HG02678 (cell line): Measurements from ENCODE around the gene DCLRE1B.

Experiments
- ATAC-seq: cut with Tn5 transposase; IDR thresholded peaks from one replicate; pipeline ENCODE4 v1.9.1; 2021; ENCODE audit warnings: mild to moderate bottlenecking, moderate library complexity; ENCODE audit not compliant: unreplicated experiment

The DCLRE1B gene

GRCh38 chr1:113918243-113918642 lies 13.1 kb downstream of the DCLRE1B start:
- no peak for ATAC-seq

DNA sequence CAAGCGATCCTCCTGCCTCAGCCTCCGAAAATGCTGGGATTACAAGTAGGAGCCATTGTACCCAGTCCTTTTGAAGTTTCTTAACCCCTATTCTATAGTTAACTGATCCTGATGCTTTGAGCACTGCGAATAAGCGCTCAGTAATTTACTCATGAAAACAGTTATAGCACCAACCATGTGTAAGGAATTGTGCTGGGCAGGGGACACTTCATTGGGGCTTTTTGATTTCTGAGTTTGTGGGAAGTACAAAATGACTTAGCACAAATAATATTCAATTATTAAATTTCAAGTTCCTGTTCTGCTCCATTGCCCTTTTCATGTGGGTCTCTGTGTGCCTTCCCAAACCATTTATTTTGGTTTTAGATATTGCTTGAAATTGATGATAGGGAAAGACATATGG lies 17.8 kb downstream of the DCLRE1B start:
- ATAC-seq, result no peak

DNA sequence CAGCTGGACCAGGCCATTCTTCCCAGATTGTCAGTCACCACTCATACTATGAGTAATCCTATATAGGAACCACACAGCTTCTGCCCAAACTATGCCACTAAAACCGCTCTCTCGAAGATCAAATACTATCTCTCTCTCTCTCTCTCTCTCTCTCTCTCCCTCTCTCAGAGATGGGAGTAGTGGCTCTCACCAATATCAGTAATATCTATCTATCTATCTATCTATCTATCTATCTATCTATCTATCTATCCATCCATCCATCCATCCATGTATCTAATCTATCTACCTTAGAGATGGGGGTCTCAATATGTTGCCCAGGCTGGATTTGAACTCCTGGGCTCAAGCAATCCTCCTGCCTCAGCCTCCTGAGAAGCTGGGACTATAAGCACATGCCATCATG lies 19.3 kb downstream of the DCLRE1B start:
- no peak for ATAC-seq

DNA sequence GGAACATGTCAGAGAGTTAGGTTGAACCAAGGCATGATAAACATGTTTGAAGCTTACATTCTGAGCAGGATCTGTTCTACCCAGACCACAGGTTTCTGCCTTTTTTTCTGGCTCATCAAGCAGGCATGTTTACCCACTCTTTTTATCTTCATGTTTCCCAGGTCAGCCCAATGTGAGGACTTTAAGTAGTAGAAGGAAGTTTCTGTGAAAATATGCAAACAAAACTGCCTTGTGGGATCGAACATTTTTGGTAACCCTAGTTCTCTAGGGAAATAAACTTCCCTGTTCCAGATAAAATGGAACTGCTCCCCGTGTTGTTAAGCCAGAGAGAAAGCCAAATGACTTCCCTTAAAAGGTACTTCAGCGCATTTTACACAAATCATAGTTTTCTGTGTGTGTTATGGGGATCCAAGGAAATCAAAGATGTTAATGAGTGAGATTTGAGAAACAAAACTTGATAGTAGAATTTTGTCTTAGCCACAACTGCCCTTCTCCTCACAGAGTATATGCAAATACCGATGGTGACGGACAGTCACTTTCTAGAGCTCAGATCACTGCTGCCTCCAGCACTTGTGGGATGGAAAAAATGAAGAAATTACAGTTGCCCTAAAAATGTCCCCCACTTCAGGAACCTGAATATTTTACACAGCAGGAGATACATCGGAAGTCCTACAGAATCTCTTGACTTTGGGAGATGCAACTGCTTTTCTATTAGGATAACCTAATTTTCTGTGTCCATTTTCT lies 23.2 kb downstream of the DCLRE1B start:
- ATAC-seq, result peak; percentile 32

GRCh38 chr1:113928941-113929749 lies 24.0 kb downstream of the DCLRE1B start, which contains the start of gene HIPK1:
HIPK1 (plus strand) TSS chr1:113929324.
- peak; percentile 64 for ATAC-seq

- ATAC-seq, result peak; percentile 31
These were observed 24.8 kb downstream of the DCLRE1B start for GRCh38 chr1:113929750-113930498.

GRCh38 chr1:113930499-113931161 lies 25.5 kb downstream of the DCLRE1B start:
- ATAC-seq, result peak; percentile 30

- no peak for ATAC-seq
These were observed 26.3 kb downstream of the DCLRE1B start for GRCh38 chr1:113931451-113931851.

DNA sequence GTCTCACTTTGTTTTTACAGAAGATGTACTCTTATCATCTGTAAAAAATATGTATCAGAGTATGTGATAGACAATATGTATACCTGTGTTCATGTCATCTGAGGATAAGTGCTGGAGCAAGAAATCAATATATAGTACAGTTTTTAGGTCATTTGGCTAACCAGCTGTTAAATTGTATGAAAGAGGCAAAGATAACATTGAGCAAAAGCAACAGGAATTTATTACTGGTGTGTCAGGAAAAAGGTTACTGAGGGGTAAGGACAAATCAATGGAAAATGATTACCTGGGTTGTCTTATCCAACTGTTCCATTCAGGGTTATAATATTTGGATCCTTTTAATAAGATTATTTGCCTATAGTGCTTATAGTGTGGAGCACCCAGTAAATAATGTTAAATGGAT lies 28.9 kb downstream of the DCLRE1B start:
- ATAC-seq, result no peak

- no peak for ATAC-seq
These were observed 29.5 kb downstream of the DCLRE1B start for GRCh38 chr1:113934511-113935055.

- ATAC-seq, result no peak
These were observed 30.1 kb downstream of the DCLRE1B start for GRCh38 chr1:113935176-113935575.

DNA sequence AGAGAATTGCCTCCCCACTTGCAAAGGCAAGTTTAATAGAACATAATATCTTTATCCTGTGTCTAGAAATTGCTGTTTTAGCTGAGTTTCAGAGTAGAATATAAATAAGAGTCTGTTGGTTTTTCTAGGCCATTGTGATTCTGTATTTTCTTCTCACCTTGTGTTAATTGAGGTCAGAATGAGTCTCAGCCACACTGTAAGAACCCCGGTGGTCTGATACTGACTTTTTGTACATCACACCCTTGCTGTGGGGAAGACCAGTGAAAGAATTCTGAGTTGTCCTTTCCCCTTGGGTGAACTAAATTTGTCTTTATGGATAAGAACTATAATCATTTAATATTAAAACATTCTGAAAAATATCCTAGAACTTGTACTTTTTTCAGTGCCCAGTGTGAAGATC lies 30.8 kb downstream of the DCLRE1B start:
- no peak for ATAC-seq

- no peak for ATAC-seq
These were observed 32.0 kb downstream of the DCLRE1B start for GRCh38 chr1:113937146-113937545.

GRCh38 chr1:113938192-113938591 lies 33.1 kb downstream of the DCLRE1B start:
- no peak for ATAC-seq

DNA sequence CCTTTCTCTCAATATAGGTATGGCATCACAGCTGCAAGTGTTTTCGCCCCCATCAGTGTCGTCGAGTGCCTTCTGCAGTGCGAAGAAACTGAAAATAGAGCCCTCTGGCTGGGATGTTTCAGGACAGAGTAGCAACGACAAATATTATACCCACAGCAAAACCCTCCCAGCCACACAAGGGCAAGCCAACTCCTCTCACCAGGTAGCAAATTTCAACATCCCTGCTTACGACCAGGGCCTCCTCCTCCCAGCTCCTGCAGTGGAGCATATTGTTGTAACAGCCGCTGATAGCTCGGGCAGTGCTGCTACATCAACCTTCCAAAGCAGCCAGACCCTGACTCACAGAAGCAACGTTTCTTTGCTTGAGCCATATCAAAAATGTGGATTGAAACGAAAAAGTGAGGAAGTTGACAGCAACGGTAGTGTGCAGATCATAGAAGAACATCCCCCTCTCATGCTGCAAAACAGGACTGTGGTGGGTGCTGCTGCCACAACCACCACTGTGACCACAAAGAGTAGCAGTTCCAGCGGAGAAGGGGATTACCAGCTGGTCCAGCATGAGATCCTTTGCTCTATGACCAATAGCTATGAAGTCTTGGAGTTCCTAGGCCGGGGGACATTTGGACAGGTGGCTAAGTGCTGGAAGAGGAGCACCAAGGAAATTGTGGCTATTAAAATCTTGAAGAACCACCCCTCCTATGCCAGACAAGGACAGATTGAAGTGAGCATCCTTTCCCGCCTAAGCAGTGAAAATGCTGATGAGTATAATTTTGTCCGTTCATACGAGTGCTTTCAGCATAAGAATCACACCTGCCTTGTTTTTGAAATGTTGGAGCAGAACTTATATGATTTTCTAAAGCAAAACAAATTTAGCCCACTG lies 35.5 kb downstream of the DCLRE1B start:
- ATAC-seq, result peak; percentile 83

GRCh38 chr1:113941245-113941559 lies 36.1 kb downstream of the DCLRE1B start:
- ATAC-seq, result no peak

GRCh38 chr1:113942527-113942926 lies 37.4 kb downstream of the DCLRE1B start:
- no peak for ATAC-seq

- ATAC-seq, result no peak
These were observed 38.1 kb downstream of the DCLRE1B start for GRCh38 chr1:113943028-113943811.

GRCh38 chr1:113945329-113945728 lies 40.2 kb downstream of the DCLRE1B start:
- no peak for ATAC-seq
